ENCODE results near the gene KIAA1614.

The KIAA1614 gene

DNA sequence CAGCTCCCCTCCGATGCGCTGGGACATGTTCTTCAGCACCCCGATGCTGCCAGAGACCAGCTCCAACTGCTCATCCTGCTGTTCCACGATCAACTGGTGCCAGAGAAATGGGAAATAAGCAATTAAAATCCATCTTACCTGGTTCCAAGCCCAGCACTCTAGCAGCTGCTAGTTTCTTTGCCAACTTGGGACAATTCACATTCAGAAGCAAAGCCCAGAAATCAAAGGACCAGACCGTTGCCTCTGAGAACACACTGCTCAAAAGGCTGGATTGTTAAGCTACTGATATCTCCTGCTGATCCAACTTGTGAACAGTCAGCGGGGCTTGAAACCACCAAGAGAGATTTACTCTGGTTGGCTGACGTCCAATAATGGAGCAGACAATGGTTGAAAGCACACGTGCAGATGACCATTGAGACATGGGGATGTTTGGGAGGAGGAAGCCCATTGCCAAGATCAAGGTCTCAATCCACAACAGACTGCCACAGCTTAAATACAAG lies 75.6 kb downstream of the KIAA1614 start:
- DNase-seq (ENCODE audit: low read depth in 2 of 2, low spot score in 1 of 2), result no peak

DNA sequence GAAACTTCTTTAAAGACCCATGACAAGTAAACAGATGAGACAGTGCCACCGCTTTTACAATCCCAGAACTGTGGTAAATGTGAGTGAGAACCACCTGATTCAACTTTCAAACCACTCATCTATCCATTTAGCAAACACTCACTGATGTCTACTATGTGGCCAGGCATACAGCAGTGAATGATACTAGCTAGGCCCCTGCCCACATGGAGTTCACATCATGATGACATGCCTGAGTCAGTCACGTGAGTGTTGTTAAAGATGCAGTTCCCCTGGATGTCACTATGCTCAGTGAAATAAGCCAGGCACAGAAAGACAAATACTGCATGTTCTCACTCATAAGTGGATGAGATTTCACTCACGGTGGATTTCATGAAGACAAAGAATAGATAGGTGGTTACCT lies 81.6 kb downstream of the KIAA1614 start:
- no peak for DNase-seq (ENCODE audit: low read depth in 2 of 2, low spot score in 1 of 2)

DNA sequence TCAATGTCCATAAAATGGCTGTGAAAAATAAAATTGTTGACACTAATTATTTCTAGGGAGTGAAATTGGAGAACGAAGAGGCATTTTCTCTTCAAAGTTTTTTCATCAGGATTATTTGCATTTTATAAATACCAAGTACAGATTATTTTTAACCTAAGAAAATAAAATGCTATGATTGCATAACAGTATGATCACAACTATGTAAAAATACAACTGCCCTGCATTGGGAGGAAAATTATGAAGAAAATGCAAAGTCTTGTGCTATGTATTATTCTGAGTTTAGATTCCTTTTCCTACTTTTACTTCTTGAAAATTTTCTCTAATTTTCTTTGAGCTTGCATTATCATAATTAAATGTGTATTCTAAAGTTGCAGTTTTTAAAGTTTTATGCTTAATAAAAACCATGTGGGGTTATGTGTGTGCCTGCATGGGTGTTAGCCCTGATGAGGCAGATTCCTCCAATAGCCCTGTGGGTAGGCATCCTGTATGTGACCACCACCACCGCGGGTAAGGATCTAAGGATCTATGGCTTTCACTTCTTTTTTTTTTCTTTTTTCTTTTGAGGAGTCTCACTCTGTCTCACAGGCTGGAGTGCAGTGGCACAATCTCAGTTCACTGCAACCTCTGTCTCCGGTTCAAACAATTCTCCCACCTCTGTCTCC lies 85.3 kb downstream of the KIAA1614 start:
- no peak for DNase-seq (ENCODE audit: low read depth in 2 of 2, low spot score in 1 of 2)

Data from stimulated activated CD8-positive, alpha-beta memory T cell treated with anti-CD3 and anti-CD28 coated beads, Interleukin-4, amount 100 ng/mL, for 1 hour (primary cell).